Kidney (tissue), 14 donors: Measurements from ENCODE around the gene SLC24A4. TPM values are rescaled to one million over a fixed set of nuclear protein-coding genes. Genes with fewer than 3 reads are reported as not detected.

ENCODE experiments used
- DNase-seq, 5 donors: peaks; one replicate each; pipeline ENCODE4 v3.0.0-alpha.2; 2013 to 2020
- FAIRE-seq: peaks from 2 replicates; lab custom pipeline; 2012; peaks lifted over from hg19 to GRCh38; lab: Jason Lieb, UNC
- H3K27ac ChIP-seq, 2 donors: one replicate each; pipeline ENCODE4 v1.7.0; 2013; ENCODE audit warnings: low read depth in 2 of 2, low read length in 2 of 2, inconsistent platforms in 1 of 2
- H3K27me3 ChIP-seq: one replicate; pipeline ENCODE4 v1.7.1; 2013; ENCODE audit warnings: low read length, inconsistent platforms; ENCODE audit not compliant: control insufficient read depth, insufficient read depth
- H3K36me3 ChIP-seq, 3 donors: one replicate each; pipeline versions ENCODE4 v1.7.0 to v1.7.1; 2013; ENCODE audit warnings: low read length in 3 of 3, control low read depth in 1 of 3, inconsistent platforms in 1 of 3; ENCODE audit not compliant: insufficient read depth in 3 of 3, control insufficient read depth in 2 of 3
- H3K4me1 ChIP-seq, 3 donors: one replicate each; pipeline versions ENCODE4 v1.7.0 to v1.7.1; 2013; ENCODE audit warnings: low read length in 3 of 3, inconsistent platforms in 1 of 3, low read depth in 1 of 3; ENCODE audit not compliant: control insufficient read depth in 2 of 3, insufficient read depth in 2 of 3
- H3K4me3 ChIP-seq, 3 donors: one replicate each; pipeline versions ENCODE4 v1.7.0 to v1.8.1; 2013; ENCODE audit warnings: low read length in 3 of 3, control low read depth in 1 of 3, inconsistent platforms in 1 of 3
- H3K9ac ChIP-seq, 3 donors: one replicate each; pipeline versions ENCODE4 v1.7.0 to v1.7.1; 2013; ENCODE audit warnings: low read length in 3 of 3, control low read depth in 1 of 3, inconsistent platforms in 1 of 3
- H3K9me3 ChIP-seq, 3 donors: one replicate each; pipeline versions ENCODE4 v1.7.0 to v1.7.1; 2013; ENCODE audit warnings: low read length in 3 of 3, control low read depth in 1 of 3, inconsistent platforms in 1 of 3; ENCODE audit not compliant: control insufficient read depth in 2 of 3, insufficient read depth in 1 of 3
- CTCF ChIP-seq: IDR thresholded peaks from 3 replicates; pipeline ENCODE4 v1.5.1; 2012; ENCODE audit warnings: mild to moderate bottlenecking, moderate library complexity, borderline replicate concordance; ENCODE audit not compliant: insufficient read depth; ENCODE audit errors: extremely low read depth
- intact Hi-C: fragments of 100-400 bp; cut with DNase I; formaldehyde crosslinking; loops from one replicate; pipeline ENCODE4 v1.11.1; 2022
- polyA plus RNA-seq: library from polyadenylated mRNA; stranded (reverse); fragments of 350-450 nt; fragmentation: Illumina TruSeq; extraction: RNeasy Lipid Tissue Mini Kit (QIAGEN cat#74804); gene quantifications from one replicate; pipeline ENCODE4 v1.2.3, GENCODE V29; 2014; ENCODE audit warnings: low read depth, low replicate concordance; ENCODE audit not compliant: insufficient read depth
- total RNA-seq: library from RNA; stranded (reverse); fragmentation: NEBNext Ultra II Directional; extraction: Animal tissue kit (Norgen Biotek cat#: 25700); gene quantifications from one replicate; pipeline ENCODE4 v1.2.1, GENCODE V29; 2021
- donor health status: control.
- donor health status: control.
- donor health status: control.
- donor health status: control.
- donor health status: control.
- donor health status: DM: yes; HTN: yes; CAD: no.
- donor health status: Normal renal cell carcinoma (clear cell type).

Gene SLC24A4
- total and polyA plus RNA-seq, 2 donors from 2014 or later: 0.32 to 0.85 TPM

DNA sequence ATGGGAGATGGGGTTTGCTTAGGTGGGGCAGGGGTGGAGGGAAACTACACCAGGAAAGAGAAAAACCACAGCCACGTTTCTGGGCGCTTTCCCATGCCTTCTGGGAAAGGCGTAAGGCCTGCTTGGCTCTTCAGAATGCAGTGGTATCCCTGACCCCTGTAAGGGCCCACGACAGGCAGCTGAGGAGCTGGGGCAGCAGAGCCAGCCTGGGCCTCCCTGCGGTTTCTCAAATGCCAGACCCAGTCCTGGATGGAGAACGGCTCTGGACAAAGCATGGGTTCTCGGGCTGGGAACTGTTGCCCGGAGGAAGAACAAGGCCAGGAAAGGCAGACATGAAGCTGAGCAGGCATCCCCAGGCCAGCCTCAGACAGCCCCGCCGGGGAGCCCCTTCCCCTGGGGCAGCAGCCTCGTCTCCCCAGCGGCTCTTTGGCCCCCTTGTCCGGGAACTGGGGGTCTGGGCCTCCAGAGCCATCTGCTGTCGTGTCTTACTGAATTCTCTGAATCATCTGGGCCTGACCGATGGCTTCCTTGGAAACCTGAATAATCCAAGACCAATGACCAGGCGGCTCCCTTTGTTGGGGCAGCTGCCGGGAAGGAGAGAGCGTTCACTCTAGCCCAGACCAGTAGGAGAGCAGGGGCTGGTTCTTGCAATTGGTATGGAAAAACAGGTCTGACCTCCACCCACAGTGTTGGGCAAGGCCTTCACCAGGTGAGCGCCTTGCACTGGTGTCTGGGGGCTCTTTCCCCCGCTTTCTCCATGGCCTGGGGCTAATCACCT lies 126.6 kb downstream of the SLC24A4 start:
- no peak for DNase-seq
- no peaks in the 10 kb centered on the region for H3K36me3 ChIP-seq
- intact Hi-C loops: no loop called here
- no peaks in the 10 kb centered on the region for H3K4me1 ChIP-seq
- peaks cover 0 to 6% (median 0%) of the 10 kb centered on the region in 3 donors for H3K9me3 ChIP-seq
- H3K27me3 ChIP-seq: no peaks in the 10 kb centered on the region
- H3K9ac ChIP-seq: no peak overlapping the region
- FAIRE-seq: no peak
- H3K27ac ChIP-seq: no peak overlapping the region
- TF ChIP-seq CTCF: no peak
- no peak overlapping the region for H3K4me3 ChIP-seq

DNA sequence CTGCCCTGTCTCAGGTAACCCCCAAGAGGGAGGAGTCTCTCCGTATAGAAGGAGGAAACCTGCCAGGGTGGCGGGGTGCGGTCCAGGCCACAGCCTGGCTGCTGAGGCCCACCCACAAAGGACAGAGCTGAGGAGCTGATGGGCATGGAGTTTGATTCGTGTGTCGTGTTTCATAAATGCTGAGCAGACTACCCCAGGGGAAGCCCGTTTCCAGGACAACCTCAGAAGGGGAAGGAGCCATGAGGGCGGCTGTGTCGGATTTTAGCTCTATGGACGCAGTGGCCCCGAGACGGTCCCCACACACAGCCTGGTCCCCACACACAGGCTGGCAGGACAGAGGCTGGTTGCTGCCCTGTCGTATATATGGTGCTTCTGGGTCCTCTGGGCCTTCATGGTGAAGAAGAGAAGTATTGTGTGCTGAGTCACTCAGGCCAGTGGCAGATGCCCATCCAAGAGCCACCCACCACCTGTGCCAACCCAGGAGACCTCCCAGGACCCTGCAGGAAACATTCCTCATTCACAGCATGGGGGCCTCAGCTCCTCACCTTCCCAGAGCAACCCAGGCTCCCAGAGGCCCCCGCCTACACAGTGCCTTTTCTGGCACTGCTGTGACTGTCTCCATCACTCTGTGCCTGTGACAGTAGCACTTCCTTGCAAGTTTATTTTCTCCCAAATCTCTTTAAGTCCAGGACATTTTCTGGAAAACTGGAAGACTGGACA lies 127.5 kb downstream of the SLC24A4 start:
- no peak for DNase-seq
- no peaks in the 10 kb centered on the region for H3K36me3 ChIP-seq
- FAIRE-seq: no peak
- no peak overlapping the region for H3K9ac ChIP-seq
- no peaks in the 10 kb centered on the region for H3K4me1 ChIP-seq
- intact Hi-C loops: no loop called here
- no peak overlapping the region for H3K27ac ChIP-seq
- H3K27me3 ChIP-seq: no peaks in the 10 kb centered on the region
- TF ChIP-seq CTCF: no peak
- H3K4me3 ChIP-seq: no peak overlapping the region
- H3K9me3 ChIP-seq: peaks cover 0 to 4% (median 0%) of the 10 kb centered on the region in 3 donors

DNA sequence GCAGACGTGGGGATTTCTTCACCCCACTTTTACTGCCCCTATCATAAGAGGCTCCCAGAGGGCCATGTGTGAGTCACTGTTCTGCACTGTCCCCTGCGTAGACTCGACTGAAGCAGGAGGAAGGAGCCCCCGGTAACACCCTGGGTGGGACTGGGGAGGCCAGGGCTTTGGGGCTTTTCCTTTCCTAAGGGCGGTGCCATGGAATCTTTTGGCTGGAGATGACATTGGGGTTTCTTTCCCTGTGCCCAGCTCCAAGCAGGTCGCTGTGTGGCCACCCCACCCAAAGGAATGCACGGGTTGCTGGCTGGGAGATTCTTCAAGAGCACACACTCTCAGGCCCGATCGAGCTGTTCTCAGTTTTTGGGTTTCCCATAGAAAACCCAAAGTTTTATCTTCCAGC lies 128.3 kb downstream of the SLC24A4 start:
- H3K36me3 ChIP-seq: no peaks in the 10 kb centered on the region
- no peak for DNase-seq
- no peaks in the 10 kb centered on the region for H3K9me3 ChIP-seq
- H3K27ac ChIP-seq: peak overlapping the region in 1 of 2 donors; percentile 16
- H3K9ac ChIP-seq: no peak overlapping the region
- no peak for TF ChIP-seq CTCF
- H3K27me3 ChIP-seq: no peaks in the 10 kb centered on the region
- H3K4me3 ChIP-seq: no peak overlapping the region
- intact Hi-C loops: no loop called here
- FAIRE-seq: no peak
- H3K4me1 ChIP-seq: no peaks in the 10 kb centered on the region
